Hepatocyte (in vitro differentiated cells): ENCODE data around the gene MRS2. TPM values are rescaled to one million over a fixed set of nuclear protein-coding genes. Genes with fewer than 3 reads are reported as not detected.

Experiments
- DNase-seq: peaks from one replicate; pipeline ENCODE4 v3.0.0-alpha.2; 2016; ENCODE audit warnings: low spot score
- H2AFZ ChIP-seq: fragments of 200-600 bp; sonication (generic); 2 replicates; pipeline ENCODE4 v1.6.0; 2016; ENCODE audit warnings: antibody characterized with exemption, mild to moderate bottlenecking
- H3K27ac ChIP-seq: fragments of 200-600 bp; sonication (generic); 2 replicates; pipeline ENCODE4 v1.5.1; 2016; ENCODE audit warnings: mild to moderate bottlenecking
- H3K27me3 ChIP-seq: fragments of 200-600 bp; sonication (generic); 2 replicates; pipeline ENCODE4 v1.6.1; 2016
- H3K36me3 ChIP-seq: fragments of 200-600 bp; sonication (generic); replicated peaks from 2 replicates; pipeline ENCODE4 v1.5.1; 2016; ENCODE audit warnings: low read depth; ENCODE audit not compliant: insufficient read depth
- H3K4me1 ChIP-seq: fragments of 200-600 bp; sonication (generic); 2 replicates; pipeline ENCODE4 v1.5.1; 2016; ENCODE audit warnings: mild to moderate bottlenecking, moderate library complexity; ENCODE audit not compliant: insufficient read depth
- H3K4me2 ChIP-seq: fragments of 200-600 bp; sonication (generic); 2 replicates; pipeline ENCODE4 v1.6.0; 2016
- H3K4me3 ChIP-seq: fragments of 200-600 bp; sonication (generic); 2 replicates; pipeline ENCODE4 v1.5.1; 2016; ENCODE audit warnings: mild to moderate bottlenecking
- H3K79me2 ChIP-seq: fragments of 200-600 bp; sonication (generic); 2 replicates; pipeline ENCODE4 v1.6.0; 2017; ENCODE audit warnings: mild to moderate bottlenecking
- H3K9me2 ChIP-seq: fragments of 200-600 bp; sonication (generic); replicated peaks from 2 replicates; pipeline ENCODE4 v1.6.0; 2017; ENCODE audit warnings: mild to moderate bottlenecking; ENCODE audit not compliant: insufficient read depth
- H3K9me3 ChIP-seq: fragments of 200-600 bp; sonication (generic); 2 replicates; pipeline ENCODE4 v1.5.1; 2016; ENCODE audit warnings: low read depth, mild to moderate bottlenecking
- H4K20me1 ChIP-seq: fragments of 200-600 bp; sonication (generic); 2 replicates; pipeline ENCODE4 v1.6.0; 2016; ENCODE audit warnings: mild to moderate bottlenecking; ENCODE audit not compliant: insufficient read depth, poor library complexity, severe bottlenecking
- CTCF ChIP-seq: fragments of 200-600 bp; sonication (generic); IDR thresholded peaks from 2 replicates; pipeline ENCODE4 v1.5.1; 2016; ENCODE audit warnings: antibody characterized with exemption, mild to moderate bottlenecking; ENCODE audit not compliant: poor library complexity
- EZH2 ChIP-seq: fragments of 200-600 bp; sonication (generic); IDR thresholded peaks from 2 replicates; pipeline ENCODE4 v1.6.1; 2016; ENCODE audit warnings: antibody characterized with exemption, mild to moderate bottlenecking, borderline replicate concordance
- EZH2phosphoT487 ChIP-seq: fragments of 200-600 bp; sonication (generic); IDR thresholded peaks from one replicate; pipeline ENCODE4 v1.6.1; 2018; ENCODE audit warnings: antibody characterized with exemption, mild to moderate bottlenecking, low read depth, moderate library complexity; ENCODE audit not compliant: unreplicated experiment, severe bottlenecking
- WGBS: methylation state at CpG from one replicate; pipeline ENCODE4 v1.1.6; 2016; ENCODE audit warnings: low lambda C conversion rate; ENCODE audit errors: missing lambda C conversion rate; 5-methylcytosine and 5-hydroxymethylcytosine counted together
- polyA plus RNA-seq: library from polyadenylated mRNA; unstranded; fragments of >200 nt; fragmentation: Nextera tagmentation; extraction: Ambion mirVana; gene quantifications from 2 replicates; pipeline ENCODE4 v1.2.1, GENCODE V29; 2016
- total RNA-seq: library from RNA; depleted of rRNA; stranded (reverse); fragments of >200 nt; gene quantifications from 2 replicates; pipeline ENCODE4 v1.2.3, GENCODE V29; 2014

The MRS2 gene
- total and polyA plus RNA-seq, 2 experiments from 2014 or later: 21.9 to 34.1 TPM

DNA sequence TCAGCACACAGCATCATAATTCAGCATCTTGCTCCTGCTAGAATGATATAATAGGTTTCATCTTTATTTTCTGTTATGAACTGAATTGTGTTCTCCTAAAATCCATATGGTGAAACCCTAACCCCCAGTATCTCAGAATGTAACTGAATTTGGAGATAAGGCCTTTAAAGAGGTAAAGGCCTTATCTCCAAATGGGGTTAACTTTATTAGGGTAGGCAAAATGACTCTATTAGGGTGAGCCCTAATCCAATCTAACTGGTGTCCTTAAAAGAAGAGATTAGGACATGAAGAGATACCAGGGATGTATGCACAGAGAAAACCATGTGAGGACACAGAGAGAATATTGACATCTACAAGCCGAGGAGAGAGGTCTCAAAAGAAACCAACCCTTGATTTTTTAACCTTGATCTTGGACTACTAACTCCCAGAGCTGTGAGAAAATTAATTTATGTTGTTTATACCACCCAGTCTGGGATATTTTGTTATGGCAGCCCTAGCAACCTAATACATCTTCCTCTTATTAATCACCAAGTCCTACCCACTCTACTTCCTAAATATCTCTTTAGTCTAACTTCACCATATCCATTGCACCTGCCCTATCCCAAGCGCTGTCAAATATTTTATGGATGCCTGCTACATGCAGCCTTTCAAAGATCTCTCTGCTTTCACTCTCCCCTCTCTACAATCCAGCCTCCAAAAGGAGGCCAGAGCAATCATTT lies 8.5 kb upstream of the MRS2 start:
- WGBS: 85% methylated on average over 2 of the region's 2 CpGs
- Histone ChIP-seq H3K27me3 (no peaks in the 10 kb centered on the region), H3K4me3 (no peak overlapping the region)

GRCh38 chr6:24394780-24395437 lies 7.8 kb upstream of the MRS2 start:
- Histone ChIP-seq H3K4me2 (no peak overlapping the region), H3K79me2 (no peaks in the 10 kb centered on the region), H3K4me3 (no peak overlapping the region), H3K9me3 (no peaks in the 10 kb centered on the region), H3K9me2 (no peaks in the 10 kb centered on the region), H3K36me3 (no peaks in the 10 kb centered on the region), H3K4me1 (no peaks in the 10 kb centered on the region), H4K20me1 (no peaks in the 10 kb centered on the region), H2AFZ (no peak overlapping the region), H3K27me3 (no peaks in the 10 kb centered on the region), H3K27ac (no peak overlapping the region)
- no peak for TF ChIP-seq EZH2
- TF ChIP-seq CTCF: no peak
- no peak for TF ChIP-seq EZH2phosphoT487
- no peak for DNase-seq
- WGBS: 82% methylated on average over 4 of the region's 4 CpGs

More for the DNA sequence above, 8.5 kb upstream of the MRS2 start:
- no peak for TF ChIP-seq CTCF
- no peak for TF ChIP-seq EZH2phosphoT487
- no peak for TF ChIP-seq EZH2
- no peak for DNase-seq
- H3K36me3 ChIP-seq: no peaks in the 10 kb centered on the region
- no peaks in the 10 kb centered on the region for H3K9me2 ChIP-seq
- no peak overlapping the region for H3K27ac ChIP-seq
- no peaks in the 10 kb centered on the region for H3K79me2 ChIP-seq
- H2AFZ ChIP-seq: no peak overlapping the region
- no peaks in the 10 kb centered on the region for H3K9me3 ChIP-seq
- H3K4me1 ChIP-seq: no peaks in the 10 kb centered on the region
- H4K20me1 ChIP-seq: no peaks in the 10 kb centered on the region
- H3K4me2 ChIP-seq: no peak overlapping the region

DNA sequence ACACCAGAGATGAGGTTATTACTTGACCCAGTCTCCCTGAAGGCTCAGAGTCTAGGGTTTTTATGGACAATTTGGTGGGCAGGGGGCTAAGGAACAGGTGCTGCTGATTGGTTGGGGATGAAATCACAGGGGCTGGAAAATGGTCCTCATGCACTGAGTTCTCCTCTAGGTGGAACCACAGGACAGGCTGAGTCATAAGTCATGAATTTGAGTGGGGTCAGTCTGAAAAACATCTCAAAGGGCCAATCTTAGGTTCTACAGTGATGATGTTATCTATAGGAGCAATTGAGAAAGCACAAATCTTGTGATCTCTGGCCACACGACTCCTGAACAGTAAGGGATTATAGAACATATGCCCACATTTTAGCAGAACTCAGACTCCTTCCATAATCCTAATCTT lies 5.9 kb upstream of the MRS2 start:
- no peaks in the 10 kb centered on the region for H3K36me3 ChIP-seq

More for the DNA sequence above, 5.9 kb upstream of the MRS2 start:
- Histone ChIP-seq H3K27me3 (no peaks in the 10 kb centered on the region), H3K4me1 (peaks cover 4% of the 10 kb centered on the region), H2AFZ (no peak overlapping the region), H3K9me3 (no peaks in the 10 kb centered on the region), H3K4me3 (no peak overlapping the region), H4K20me1 (no peaks in the 10 kb centered on the region), H3K9me2 (no peaks in the 10 kb centered on the region), H3K79me2 (peaks cover 1% of the 10 kb centered on the region), H3K4me2 (no peak overlapping the region), H3K27ac (no peak overlapping the region)
- no peak for DNase-seq
- no peak for TF ChIP-seq EZH2
- TF ChIP-seq CTCF: no peak
- no peak for TF ChIP-seq EZH2phosphoT487
- 100% methylated on average over 1 of the region's 1 CpG for WGBS
